ENCODE results near the gene UBE3D. TPM values are rescaled to one million over a fixed set of nuclear protein-coding genes. Genes with fewer than 3 reads are reported as not detected.

Gene UBE3D
- total and polyA plus RNA-seq, 2 of the 4 experiments (the other 2 are of a cell fraction) = 3.2 to 6.3 TPM

GRCh38 chr6:82987951-82988350, 77.7 kb downstream of the UBE3D start:
- Histone ChIP-seq H2AFZ (replicated peaks; ENCODE audit: low read length, poor library complexity) (no peak overlapping the region), H2BK20ac (ENCODE audit: low read depth, low read length) (no peak overlapping the region), H3K14ac (replicated peaks; ENCODE audit: low read depth, low read length) (no peak overlapping the region), H3K27me3 (ENCODE audit: control insufficient read depth, insufficient read depth, low read length) (no peaks in the 10 kb centered on the region), H2BK15ac (ENCODE audit: low read depth, low read length) (no peak overlapping the region), H3K9me1 (ENCODE audit: insufficient read depth, low read length) (no peaks in the 10 kb centered on the region; the same call in 1 of the 2 replicates), H4K91ac (ENCODE audit: insufficient read depth, low read depth, low read length) (no peak overlapping the region), H3K4ac (ENCODE audit: low read depth, low read length) (no peak overlapping the region), H3K56ac (ENCODE audit: extremely low read depth, insufficient read depth, low read length) (no peak overlapping the region), H4K20me1 (ENCODE audit: insufficient read depth, low read length) (no peaks in the 10 kb centered on the region), H3K36me3 (ENCODE audit: control insufficient read depth, insufficient read depth, low read length) (no peaks in the 10 kb centered on the region), H3K27ac (ENCODE audit: insufficient read depth, low read length) (no peak overlapping the region), H3K23ac (ENCODE audit: low read depth, low read length) (no peak overlapping the region), H2AK9ac (replicated peaks; ENCODE audit: low read depth, low read length, poor library complexity) (no peak overlapping the region), H3K9ac (ENCODE audit: low read depth, low read length) (no peak overlapping the region), H3K4me1 (ENCODE audit: control insufficient read depth, insufficient read depth, low read length) (peaks cover 4% of the 10 kb centered on the region), H4K8ac (ENCODE audit: low read depth in 2 of 2, low read length in 2 of 2) (no peak overlapping the region), H3K79me1 (ENCODE audit: low read depth in 1 of 2, low read length in 2 of 2) (no peaks in the 10 kb centered on the region), H4K5ac (ENCODE audit: low read depth, low read length) (no peak overlapping the region), H3K9me3 (ENCODE audit: control insufficient read depth, insufficient read depth, low read length) (no peaks in the 10 kb centered on the region), H3K4me2 (ENCODE audit: low read depth, low read length) (no peak overlapping the region), H3K4me3 (ENCODE audit: insufficient read depth, low read depth, low read length) (no peak overlapping the region), H2BK120ac (ENCODE audit: low read depth, low read length) (no peak overlapping the region), H2BK5ac (ENCODE audit: low read depth, low read length, poor library complexity, severe bottlenecking) (no peak overlapping the region), H3K18ac (ENCODE audit: low read depth, low read length) (no peak overlapping the region), H2AK5ac (ENCODE audit: low read depth, low read length) (no peak overlapping the region)
- dilution Hi-C loops (cut with HindIII; ENCODE audit: low sequenced_read_pairs, unreplicated experiment) = no loop called here
- no TSS peak for BruUV-seq (replicated peaks)
- intact Hi-C loops (cut with micrococcal nuclease) = no loop called here
- no CpG with 5 or more reads among the region's 3 CpGs for WGBS, 2 experiments (ENCODE audit: extremely low coverage in 2 of 2, insufficient read length in 1 of 2)
- POLR2A ChIA-PET (ENCODE audit: unreplicated experiment) = interaction anchor here (1.0 kb wide), 1 partner anchor 8 kb away, joined by 3 read pairs; no protein-coding TSS in a partner anchor
- DNase-seq (no peak), ATAC-seq (ENCODE audit: low read depth) (no peak)
- TF ChIP-seq, protein P1, sequence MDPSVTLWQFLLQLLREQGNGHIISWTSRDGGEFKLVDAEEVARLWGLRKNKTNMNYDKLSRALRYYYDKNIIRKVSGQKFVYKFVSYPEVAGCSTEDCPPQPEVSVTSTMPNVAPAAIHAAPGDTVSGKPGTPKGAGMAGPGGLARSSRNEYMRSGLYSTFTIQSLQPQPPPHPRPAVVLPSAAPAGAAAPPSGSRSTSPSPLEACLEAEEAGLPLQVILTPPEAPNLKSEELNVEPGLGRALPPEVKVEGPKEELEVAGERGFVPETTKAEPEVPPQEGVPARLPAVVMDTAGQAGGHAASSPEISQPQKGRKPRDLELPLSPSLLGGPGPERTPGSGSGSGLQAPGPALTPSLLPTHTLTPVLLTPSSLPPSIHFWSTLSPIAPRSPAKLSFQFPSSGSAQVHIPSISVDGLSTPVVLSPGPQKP (IDR thresholded peaks at IDR 0.05; ENCODE audit: borderline replicate concordance, low read depth, low read length) = no peak
- no peak for TF ChIP-seq MAZ (IDR thresholded peaks at IDR 0.05; ENCODE audit: borderline replicate concordance, low read depth, low read length)
- TF ChIP-seq CHD1 (IDR thresholded peaks at IDR 0.05; ENCODE audit: low read depth, low read length) = no peak
- no peak for TF ChIP-seq RFX5 (IDR thresholded peaks at IDR 0.05; ENCODE audit: low read depth, low read length)
- no peak for TF ChIP-seq RCOR1 (IDR thresholded peaks at IDR 0.05; ENCODE audit: insufficient replicate concordance, low read length)
- CTCF ChIA-PET = interaction anchor here (0.5 kb wide), 1 partner anchor 54 kb away, joined by 4 read pairs; no protein-coding TSS in a partner anchor
- in situ Hi-C loops (cut with MboI; ENCODE audit: low sequenced_read_pairs) = no loop called here

All from IMR-90 (cell line).